ENCODE results near the gene KNSTRN.

GRCh38 chr15:40365624-40366456, 16.7 kb upstream of the KNSTRN start:
- TF ChIP-seq TAF1 (IDR thresholded peaks at IDR 0.05; ENCODE audit: borderline replicate concordance, low read depth, low read length) (no peak), POLR2AphosphoS5 (IDR thresholded peaks at IDR 0.05; ENCODE audit: low read depth, low read length) (no peak)

Data from GM12892 (cell line).